GM19193 (cell line): ENCODE measurements around the gene SYNDIG1.

Experiments used
- POLR2A ChIP-seq: IDR thresholded peaks from 4 replicates; pipeline ENCODE4 v1.6.1; 2011; ENCODE audit not compliant: insufficient read depth, insufficient read length; ENCODE audit errors: extremely low read depth

The SYNDIG1 gene

GRCh38 chr20:24672181-24672880, 202.9 kb downstream of the SYNDIG1 start:
- no peak for TF ChIP-seq POLR2A

- no peak for TF ChIP-seq POLR2A
Observed at GRCh38 chr20:24672886-24673677, 203.7 kb downstream of the SYNDIG1 start.

GRCh38 chr20:24673678-24674570, 204.5 kb downstream of the SYNDIG1 start:
- TF ChIP-seq POLR2A: no peak

GRCh38 chr20:24674921-24675605, 205.6 kb downstream of the SYNDIG1 start:
- TF ChIP-seq POLR2A: no peak

GRCh38 chr20:24675651-24676352, 206.4 kb downstream of the SYNDIG1 start:
- TF ChIP-seq POLR2A: no peak

- TF ChIP-seq POLR2A: no peak
Observed at GRCh38 chr20:24676353-24676977, 207.0 kb downstream of the SYNDIG1 start.

- TF ChIP-seq POLR2A: no peak
Observed at GRCh38 chr20:24676978-24677370, 207.5 kb downstream of the SYNDIG1 start.

GRCh38 chr20:24677626-24678315, 208.3 kb downstream of the SYNDIG1 start:
- no peak for TF ChIP-seq POLR2A

GRCh38 chr20:24678351-24679106, 209.1 kb downstream of the SYNDIG1 start:
- no peak for TF ChIP-seq POLR2A

- TF ChIP-seq POLR2A: no peak
Observed at GRCh38 chr20:24679448-24680047, 210.1 kb downstream of the SYNDIG1 start.

- TF ChIP-seq POLR2A: no peak
Observed at GRCh38 chr20:24681634-24682495, 212.4 kb downstream of the SYNDIG1 start.
